Measurements from ENCODE around the gene RBM28.

RBM28 gene

DNA sequence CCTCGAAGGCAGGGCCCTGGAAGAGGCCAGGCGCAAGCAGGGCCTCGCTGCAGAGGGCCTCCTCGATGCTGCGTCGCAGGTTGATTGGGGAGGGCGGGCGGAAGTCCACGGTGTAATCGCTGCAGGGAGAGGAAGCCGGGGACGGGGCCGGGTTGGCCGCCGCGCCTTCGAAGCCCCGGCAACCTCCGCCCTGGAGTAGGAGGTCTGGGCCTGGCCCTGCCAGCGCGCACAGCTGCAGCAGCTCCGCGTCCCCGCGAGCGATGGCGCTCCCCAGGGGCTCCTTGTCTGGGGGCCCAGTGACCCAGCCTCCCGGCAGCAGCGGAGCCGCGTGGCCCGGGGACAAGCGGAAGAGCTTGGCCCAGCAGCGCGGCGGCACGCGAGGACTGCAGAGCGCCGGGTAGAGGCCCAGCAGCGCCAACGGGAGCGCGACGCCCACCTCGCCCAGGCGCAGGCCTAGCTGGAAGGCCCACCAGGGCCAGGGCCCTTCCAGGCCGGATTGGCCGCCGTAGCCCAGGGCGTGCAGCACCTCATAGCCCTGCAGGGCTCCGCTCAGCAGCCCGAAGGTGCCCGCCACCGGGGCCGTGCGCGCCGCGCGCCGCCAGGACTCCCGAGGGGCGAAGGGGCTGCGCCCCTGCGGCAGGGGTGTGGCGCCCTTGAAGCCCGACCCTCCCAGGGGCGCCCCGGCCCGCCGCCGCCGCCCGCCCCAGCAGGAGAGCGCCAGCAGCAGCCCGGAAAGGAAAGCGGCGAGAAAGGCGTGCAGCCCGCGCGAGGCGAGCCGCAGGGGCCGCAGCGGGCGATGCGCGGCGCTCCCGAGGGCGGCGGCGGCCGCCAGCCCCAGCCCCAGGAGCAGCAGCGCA is 7.8 kb upstream of the RBM28 start:
- no peak overlapping the region for H3K4me3 ChIP-seq
- 0 out of 2 replicates have a peak, but pooled peaks cover 5% of the 10 kb centered on the region for H3K27me3 ChIP-seq (ENCODE audit: low read depth)
- H3K9me3 ChIP-seq, result no peaks in the 10 kb centered on the region
- H3K4me1 ChIP-seq, result no peaks in the 10 kb centered on the region
- H3K36me3 ChIP-seq (replicated peaks), result no peaks in the 10 kb centered on the region
- DNase-seq (ENCODE audit: low spot score in 2 of 2), result no peak
- in situ Hi-C loops (cut with MboI; ENCODE audit: low sequenced_read_pairs), result no loop called here

DNA sequence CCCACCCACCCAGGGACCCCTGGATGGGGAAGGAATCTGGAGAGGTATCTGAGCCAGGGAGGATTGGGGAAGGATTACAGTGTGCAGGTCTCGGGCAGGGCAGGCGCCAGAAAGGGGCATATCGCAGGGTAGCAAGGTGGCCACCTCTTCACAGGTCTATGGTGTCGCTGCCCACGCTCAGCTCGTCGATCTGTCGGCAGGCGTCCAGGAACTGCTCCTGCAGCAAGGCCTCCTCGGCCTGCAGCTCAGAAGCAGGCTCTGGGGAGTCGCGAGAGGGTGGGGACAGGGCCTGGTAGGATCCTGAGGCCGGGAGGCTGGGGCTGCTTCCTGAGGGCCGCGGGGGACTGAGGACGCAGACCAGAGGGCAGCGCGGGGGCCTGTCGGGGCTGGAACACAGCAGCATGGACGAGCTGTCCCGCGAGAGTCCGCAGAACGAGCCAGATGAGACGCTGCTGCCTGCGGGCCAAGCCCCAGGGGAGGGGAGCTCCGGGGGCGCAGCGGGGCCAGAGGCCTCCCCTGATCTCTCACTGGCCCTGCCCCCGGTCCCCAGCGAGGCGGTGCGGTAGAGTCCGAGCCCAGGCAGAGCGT is 7.1 kb upstream of the RBM28 start:
- Histone ChIP-seq H3K27me3 (ENCODE audit: low read depth) (0 out of 2 replicates have a peak, but pooled peaks cover 5% of the 10 kb centered on the region), H3K36me3 (replicated peaks) (no peaks in the 10 kb centered on the region), H3K4me3 (no peak overlapping the region), H3K4me1 (no peaks in the 10 kb centered on the region), H3K9me3 (no peaks in the 10 kb centered on the region)
- in situ Hi-C loops (cut with MboI; ENCODE audit: low sequenced_read_pairs), result no loop called here
- no peak for DNase-seq (ENCODE audit: low spot score in 2 of 2)

- in situ Hi-C loops (cut with MboI; ENCODE audit: low sequenced_read_pairs), result loop anchor here (5.0 kb wide), 1 partner anchor 33 kb away; no protein-coding TSS in a partner anchor
- Histone ChIP-seq H3K4me1 (no peaks in the 10 kb centered on the region), H3K9me3 (no peaks in the 10 kb centered on the region), H3K27me3 (ENCODE audit: low read depth) (0 out of 2 replicates have a peak, but pooled peaks cover 2% of the 10 kb centered on the region), H3K36me3 (replicated peaks) (no peaks in the 10 kb centered on the region), H3K4me3 (no peak overlapping the region)
- DNase-seq (ENCODE audit: low spot score in 2 of 2), result no peak
Measured at GRCh38 chr7:128349466-128349825, 5.7 kb upstream of the RBM28 start.

GRCh38 chr7:128347647-128348097 is 4.0 kb upstream of the RBM28 start:
- Histone ChIP-seq H3K27me3 (ENCODE audit: low read depth) (no peaks in the 10 kb centered on the region), H3K9me3 (no peaks in the 10 kb centered on the region), H3K4me1 (no peaks in the 10 kb centered on the region; the same call in 1 of the 2 replicates), H3K36me3 (replicated peaks) (no peaks in the 10 kb centered on the region), H3K4me3 (no peak overlapping the region)
- DNase-seq (ENCODE audit: low spot score in 2 of 2), result peak; percentile 32 to 75
- in situ Hi-C loops (cut with MboI; ENCODE audit: low sequenced_read_pairs), result loop anchor here (5.0 kb wide), 1 partner anchor 35 kb away; no protein-coding TSS in a partner anchor

GRCh38 chr7:128344431-128344774 is 695 bp upstream of the RBM28 start:
- Histone ChIP-seq H3K4me1 (peaks cover 5% of the 10 kb centered on the region), H3K27me3 (ENCODE audit: low read depth) (no peaks in the 10 kb centered on the region), H3K4me3 (no peak overlapping the region), H3K9me3 (no peaks in the 10 kb centered on the region), H3K36me3 (replicated peaks) (peaks cover 10% of the 10 kb centered on the region)
- in situ Hi-C loops (cut with MboI; ENCODE audit: low sequenced_read_pairs), result no loop called here
- no peak for DNase-seq (ENCODE audit: low spot score in 2 of 2)

- DNase-seq (ENCODE audit: low spot score in 2 of 2), result no peak
- H3K4me1 ChIP-seq, result peaks cover 5% of the 10 kb centered on the region
- H3K9me3 ChIP-seq, result no peaks in the 10 kb centered on the region
- H3K27me3 ChIP-seq (ENCODE audit: low read depth), result no peaks in the 10 kb centered on the region
- H3K4me3 ChIP-seq, result no peak overlapping the region; the same call in 1 of the 2 replicates
- peaks cover 37% of the 10 kb centered on the region for H3K36me3 ChIP-seq (replicated peaks)
- in situ Hi-C loops (cut with MboI; ENCODE audit: low sequenced_read_pairs), result no loop called here
Measured at GRCh38 chr7:128341733-128342132, 2.0 kb downstream of the RBM28 start.

GRCh38 chr7:128335730-128336129 is 8.0 kb downstream of the RBM28 start:
- H3K27me3 ChIP-seq (ENCODE audit: low read depth), result no peaks in the 10 kb centered on the region
- no peak for DNase-seq (ENCODE audit: low spot score in 2 of 2)
- in situ Hi-C loops (cut with MboI; ENCODE audit: low sequenced_read_pairs), result no loop called here
- no peaks in the 10 kb centered on the region for H3K4me1 ChIP-seq
- no peak overlapping the region for H3K4me3 ChIP-seq
- H3K36me3 ChIP-seq (replicated peaks), result peaks cover 90% of the 10 kb centered on the region
- no peaks in the 10 kb centered on the region for H3K9me3 ChIP-seq

DNA sequence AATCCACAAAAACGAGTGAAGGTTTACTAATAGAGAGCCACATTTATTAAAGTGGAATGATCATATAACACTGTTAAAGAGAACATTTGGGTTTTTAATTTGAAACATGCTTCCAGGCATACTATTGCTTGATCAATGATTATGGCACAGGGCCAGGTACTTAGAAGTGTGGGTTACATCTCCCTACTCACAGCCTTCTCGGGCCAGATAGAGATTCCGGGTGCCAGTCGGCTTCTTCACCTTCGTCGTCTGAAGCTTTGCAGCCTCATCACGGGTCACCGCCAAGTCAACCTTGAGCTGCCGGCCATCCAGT is 19.4 kb downstream of the RBM28 start:
- H3K4me1 ChIP-seq, result no peaks in the 10 kb centered on the region
- peaks cover 73% of the 10 kb centered on the region for H3K36me3 ChIP-seq (replicated peaks)
- in situ Hi-C loops (cut with MboI; ENCODE audit: low sequenced_read_pairs), result no loop called here
- DNase-seq (ENCODE audit: low spot score in 2 of 2), result no peak
- no peaks in the 10 kb centered on the region for H3K27me3 ChIP-seq (ENCODE audit: low read depth)
- H3K9me3 ChIP-seq, result no peaks in the 10 kb centered on the region
- no peak overlapping the region for H3K4me3 ChIP-seq

- no peak overlapping the region for H3K4me3 ChIP-seq
- H3K4me1 ChIP-seq, result no peaks in the 10 kb centered on the region
- H3K27me3 ChIP-seq (ENCODE audit: low read depth), result no peaks in the 10 kb centered on the region
- DNase-seq (ENCODE audit: low spot score in 2 of 2), result no peak
- H3K9me3 ChIP-seq, result no peaks in the 10 kb centered on the region
- H3K36me3 ChIP-seq (replicated peaks), result peaks cover 79% of the 10 kb centered on the region
- in situ Hi-C loops (cut with MboI; ENCODE audit: low sequenced_read_pairs), result no loop called here
Measured at GRCh38 chr7:128323459-128324367, 20.0 kb downstream of the RBM28 start.

DNA sequence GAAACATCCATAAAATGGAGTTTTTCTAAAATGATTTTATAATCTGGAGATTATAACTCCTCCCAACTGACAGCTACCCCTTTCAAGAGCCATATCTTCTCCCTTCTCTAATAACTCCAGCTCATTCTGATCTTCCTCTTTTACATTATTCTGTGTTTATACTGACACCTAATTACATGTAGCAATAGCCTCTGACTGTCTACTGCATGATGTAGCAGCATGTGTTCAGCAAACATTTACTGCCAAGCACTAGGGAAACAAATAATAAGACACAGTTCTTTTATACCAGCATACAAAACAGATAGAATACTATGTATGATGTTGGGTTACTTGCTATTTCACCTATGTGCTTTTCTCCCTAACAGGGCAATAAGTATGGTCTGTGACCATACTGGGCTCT is 20.7 kb downstream of the RBM28 start:
- Histone ChIP-seq H3K36me3 (replicated peaks) (peaks cover 82% of the 10 kb centered on the region), H3K4me1 (no peaks in the 10 kb centered on the region), H3K4me3 (no peak overlapping the region), H3K27me3 (ENCODE audit: low read depth) (no peaks in the 10 kb centered on the region), H3K9me3 (no peaks in the 10 kb centered on the region)
- in situ Hi-C loops (cut with MboI; ENCODE audit: low sequenced_read_pairs), result no loop called here
- no peak for DNase-seq (ENCODE audit: low spot score in 2 of 2)

GRCh38 chr7:128322040-128322643 is 21.6 kb downstream of the RBM28 start:
- in situ Hi-C loops (cut with MboI; ENCODE audit: low sequenced_read_pairs), result no loop called here
- H3K4me1 ChIP-seq, result no peaks in the 10 kb centered on the region
- DNase-seq (ENCODE audit: low spot score in 2 of 2), result peak; percentile 19 to 24
- H3K27me3 ChIP-seq (ENCODE audit: low read depth), result no peaks in the 10 kb centered on the region
- no peaks in the 10 kb centered on the region for H3K9me3 ChIP-seq
- H3K4me3 ChIP-seq, result no peak overlapping the region
- H3K36me3 ChIP-seq (replicated peaks), result peaks cover 88% of the 10 kb centered on the region

- H3K36me3 ChIP-seq (replicated peaks), result peaks cover 89% of the 10 kb centered on the region
- in situ Hi-C loops (cut with MboI; ENCODE audit: low sequenced_read_pairs), result no loop called here
Measured at GRCh38 chr7:128321044-128321422, 22.7 kb downstream of the RBM28 start.

GRCh38 chr7:128318691-128319090 is 25.0 kb downstream of the RBM28 start:
- in situ Hi-C loops (cut with MboI; ENCODE audit: low sequenced_read_pairs), result no loop called here
- Histone ChIP-seq H3K27me3 (ENCODE audit: low read depth) (no peaks in the 10 kb centered on the region), H3K36me3 (replicated peaks) (peaks cover 90% of the 10 kb centered on the region), H3K4me3 (no peak overlapping the region), H3K4me1 (no peaks in the 10 kb centered on the region), H3K9me3 (no peaks in the 10 kb centered on the region)
- no peak for DNase-seq (ENCODE audit: low spot score in 2 of 2)

More at GRCh38 chr7:128321044-128321422, 22.7 kb downstream of the RBM28 start:
- Histone ChIP-seq H3K9me3 (no peaks in the 10 kb centered on the region), H3K4me1 (no peaks in the 10 kb centered on the region), H3K4me3 (no peak overlapping the region), H3K27me3 (ENCODE audit: low read depth) (no peaks in the 10 kb centered on the region)
- no peak for DNase-seq (ENCODE audit: low spot score in 2 of 2)
